ENCODE data around the gene C19orf81.

The C19orf81 gene

GRCh38 chr19:50690439-50690838, 41.2 kb downstream of the C19orf81 start:
- DNase-seq (ENCODE audit: low read depth) = no peak
- TF ChIP-seq, protein P1, sequence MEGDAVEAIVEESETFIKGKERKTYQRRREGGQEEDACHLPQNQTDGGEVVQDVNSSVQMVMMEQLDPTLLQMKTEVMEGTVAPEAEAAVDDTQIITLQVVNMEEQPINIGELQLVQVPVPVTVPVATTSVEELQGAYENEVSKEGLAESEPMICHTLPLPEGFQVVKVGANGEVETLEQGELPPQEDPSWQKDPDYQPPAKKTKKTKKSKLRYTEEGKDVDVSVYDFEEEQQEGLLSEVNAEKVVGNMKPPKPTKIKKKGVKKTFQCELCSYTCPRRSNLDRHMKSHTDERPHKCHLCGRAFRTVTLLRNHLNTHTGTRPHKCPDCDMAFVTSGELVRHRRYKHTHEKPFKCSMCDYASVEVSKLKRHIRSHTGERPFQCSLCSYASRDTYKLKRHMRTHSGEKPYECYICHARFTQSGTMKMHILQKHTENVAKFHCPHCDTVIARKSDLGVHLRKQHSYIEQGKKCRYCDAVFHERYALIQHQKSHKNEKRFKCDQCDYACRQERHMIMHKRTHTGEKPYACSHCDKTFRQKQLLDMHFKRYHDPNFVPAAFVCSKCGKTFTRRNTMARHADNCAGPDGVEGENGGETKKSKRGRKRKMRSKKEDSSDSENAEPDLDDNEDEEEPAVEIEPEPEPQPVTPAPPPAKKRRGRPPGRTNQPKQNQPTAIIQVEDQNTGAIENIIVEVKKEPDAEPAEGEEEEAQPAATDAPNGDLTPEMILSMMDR (IDR thresholded peaks at IDR 0.05; ENCODE audit: insufficient read depth, low read depth, low read length, missing control alignments) = no peak
- H3K4me3 ChIP-seq (ENCODE audit: low read length) = no peak overlapping the region

GRCh38 chr19:50693064-50693975, 44.1 kb downstream of the C19orf81 start:
- no peak overlapping the region for H3K4me3 ChIP-seq (ENCODE audit: low read length)
- TF ChIP-seq, protein P1 (IDR thresholded peaks at IDR 0.05; ENCODE audit: insufficient read depth, low read depth, low read length, missing control alignments) = no peak
- DNase-seq (ENCODE audit: low read depth) = no peak

DNA sequence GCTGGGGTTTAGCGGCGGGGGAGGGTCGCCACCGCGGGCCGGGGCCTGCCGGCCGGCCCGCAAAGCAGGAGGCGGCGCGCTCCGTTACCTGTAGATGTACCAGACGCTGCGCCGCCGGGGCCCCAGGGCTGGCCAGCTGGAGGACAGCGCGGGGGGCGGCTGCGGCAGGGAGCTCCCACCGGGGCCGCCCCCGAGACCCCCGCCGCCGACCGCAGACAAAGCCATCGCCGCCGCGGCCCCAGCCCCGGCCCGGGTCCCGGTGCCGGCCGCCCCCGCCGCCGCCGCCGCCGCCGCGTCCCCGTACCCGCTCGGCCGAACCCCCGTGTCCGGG, 45.5 kb downstream of the C19orf81 start:
- H3K4me3 ChIP-seq (ENCODE audit: low read length) = no peak overlapping the region

GRCh38 chr19:50695251-50696093, 46.2 kb downstream of the C19orf81 start:
- TF ChIP-seq, protein P1 (IDR thresholded peaks at IDR 0.05; ENCODE audit: insufficient read depth, low read depth, low read length, missing control alignments) = no peak
- H3K4me3 ChIP-seq (ENCODE audit: low read length) = no peak overlapping the region
- DNase-seq (ENCODE audit: low read depth) = no peak

More for the DNA sequence above, 45.5 kb downstream of the C19orf81 start:
- TF ChIP-seq, protein P1 (IDR thresholded peaks at IDR 0.05; ENCODE audit: insufficient read depth, low read depth, low read length, missing control alignments) = no peak
- DNase-seq (ENCODE audit: low read depth) = no peak

DNA sequence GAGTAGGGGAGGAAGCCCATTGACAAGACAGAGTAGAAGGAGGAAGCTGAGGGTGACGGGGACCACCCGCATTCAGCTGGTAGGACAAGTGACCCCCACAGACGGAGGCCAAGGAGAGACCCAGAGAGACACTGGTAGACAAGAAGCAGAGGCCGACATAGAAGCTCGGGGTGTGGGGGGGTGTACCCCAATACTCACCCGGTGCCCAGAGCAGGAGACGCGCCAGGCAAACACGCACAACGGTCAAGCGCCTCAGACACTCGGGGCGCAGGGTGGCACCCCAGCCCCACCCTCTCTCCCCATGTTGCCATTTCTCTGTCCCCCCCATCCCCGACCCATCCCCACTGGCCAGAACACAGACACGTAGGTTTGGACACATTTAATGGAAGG, 46.8 kb downstream of the C19orf81 start:
- H3K4me3 ChIP-seq (ENCODE audit: low read length) = no peak overlapping the region
- no peak for DNase-seq (ENCODE audit: low read depth)
- TF ChIP-seq, protein P1 (IDR thresholded peaks at IDR 0.05; ENCODE audit: insufficient read depth, low read depth, low read length, missing control alignments) = no peak

- no peak overlapping the region for H3K4me3 ChIP-seq (ENCODE audit: low read length)
- TF ChIP-seq, protein P1 (IDR thresholded peaks at IDR 0.05; ENCODE audit: insufficient read depth, low read depth, low read length, missing control alignments) = no peak
- DNase-seq (ENCODE audit: low read depth) = no peak
These were observed 48.3 kb downstream of the C19orf81 start for GRCh38 chr19:50697414-50698124.
